Astrocyte of the cerebellum (primary cell): ENCODE results near the gene SELP.

Source experiments
- DNase-seq: peaks from one replicate; pipeline ENCODE4 v3.0.0-alpha.2; 2011; ENCODE audit warnings: low read depth
- H3K4me3 ChIP-seq: 2 replicates; pipeline ENCODE4 v1.5.1; 2011; ENCODE audit warnings: mild to moderate bottlenecking, low read depth, low read length, moderate library complexity
- in situ Hi-C: cut with HindIII; loops from 2 replicates; pipeline ENCODE4 v1.10.0; 2017; ENCODE audit warnings: low sequenced_read_pairs
- TF ChIP-seq, protein P1 (sequence below): IDR thresholded peaks from 2 replicates; pipeline ENCODE4 v1.5.1; 2012; ENCODE audit warnings: low read length, low read depth, moderate library complexity, mild to moderate bottlenecking; ENCODE audit errors: missing control alignments

Gene SELP

DNA sequence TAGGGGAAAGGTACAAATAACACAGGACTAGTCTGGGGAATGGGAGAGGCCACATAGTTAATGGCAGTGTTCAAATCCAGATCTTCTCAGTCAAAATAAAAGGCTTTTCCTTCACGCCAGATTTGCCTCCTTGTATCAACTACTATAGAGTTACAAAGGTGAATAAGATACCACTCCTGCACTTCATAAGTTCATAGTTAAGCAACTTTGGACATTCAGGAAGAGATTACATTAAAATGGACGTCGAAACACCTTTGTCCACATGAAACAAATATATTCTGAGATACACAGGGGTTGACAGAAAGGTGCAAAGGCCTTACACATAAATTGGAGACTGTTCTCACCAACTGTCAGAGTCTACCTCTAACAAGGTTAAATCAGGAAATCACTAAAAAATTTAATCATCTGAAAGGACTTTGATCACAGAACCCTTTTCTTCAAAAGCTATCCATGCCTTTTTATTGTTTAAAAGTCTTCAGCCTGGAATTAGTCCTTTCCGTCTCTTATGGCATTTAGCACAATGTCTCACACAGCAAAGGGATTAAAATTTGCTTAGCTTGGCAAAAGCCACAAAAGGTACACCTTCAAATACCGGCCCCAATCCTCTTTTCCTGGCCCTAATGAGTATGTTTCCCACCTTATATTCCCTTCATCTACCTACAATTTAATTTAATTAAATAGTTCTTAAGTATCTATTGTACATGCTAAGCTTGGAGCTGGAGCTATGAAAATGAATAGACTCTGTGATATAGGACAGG lies 51.8 kb downstream of the SELP start:
- in situ Hi-C loops, result no loop called here
- TF ChIP-seq, protein P1, sequence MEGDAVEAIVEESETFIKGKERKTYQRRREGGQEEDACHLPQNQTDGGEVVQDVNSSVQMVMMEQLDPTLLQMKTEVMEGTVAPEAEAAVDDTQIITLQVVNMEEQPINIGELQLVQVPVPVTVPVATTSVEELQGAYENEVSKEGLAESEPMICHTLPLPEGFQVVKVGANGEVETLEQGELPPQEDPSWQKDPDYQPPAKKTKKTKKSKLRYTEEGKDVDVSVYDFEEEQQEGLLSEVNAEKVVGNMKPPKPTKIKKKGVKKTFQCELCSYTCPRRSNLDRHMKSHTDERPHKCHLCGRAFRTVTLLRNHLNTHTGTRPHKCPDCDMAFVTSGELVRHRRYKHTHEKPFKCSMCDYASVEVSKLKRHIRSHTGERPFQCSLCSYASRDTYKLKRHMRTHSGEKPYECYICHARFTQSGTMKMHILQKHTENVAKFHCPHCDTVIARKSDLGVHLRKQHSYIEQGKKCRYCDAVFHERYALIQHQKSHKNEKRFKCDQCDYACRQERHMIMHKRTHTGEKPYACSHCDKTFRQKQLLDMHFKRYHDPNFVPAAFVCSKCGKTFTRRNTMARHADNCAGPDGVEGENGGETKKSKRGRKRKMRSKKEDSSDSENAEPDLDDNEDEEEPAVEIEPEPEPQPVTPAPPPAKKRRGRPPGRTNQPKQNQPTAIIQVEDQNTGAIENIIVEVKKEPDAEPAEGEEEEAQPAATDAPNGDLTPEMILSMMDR, result no peak
- no peak overlapping the region for H3K4me3 ChIP-seq
- no peak for DNase-seq

DNA sequence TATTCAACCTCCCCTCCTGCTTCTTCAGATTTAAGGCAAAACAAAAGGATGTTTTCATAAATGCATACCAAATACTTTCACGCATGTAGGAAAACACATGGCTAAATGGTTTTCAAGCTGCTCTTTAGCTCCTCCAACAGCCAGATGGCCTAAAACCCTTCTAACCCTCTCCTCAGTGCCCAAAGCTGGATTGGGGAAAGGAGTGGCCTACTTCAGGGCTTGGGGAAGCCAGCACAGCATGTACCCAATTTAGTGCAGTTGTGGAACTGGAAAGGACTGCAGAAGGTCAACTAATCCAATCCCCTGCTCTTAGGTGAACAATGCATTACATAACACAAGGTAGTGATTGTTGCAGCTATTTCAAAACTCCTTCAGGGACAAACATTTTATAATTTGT lies 53.0 kb downstream of the SELP start:
- H3K4me3 ChIP-seq, result no peak overlapping the region
- in situ Hi-C loops, result no loop called here
- TF ChIP-seq, protein P1, result no peak
- DNase-seq, result no peak

DNA sequence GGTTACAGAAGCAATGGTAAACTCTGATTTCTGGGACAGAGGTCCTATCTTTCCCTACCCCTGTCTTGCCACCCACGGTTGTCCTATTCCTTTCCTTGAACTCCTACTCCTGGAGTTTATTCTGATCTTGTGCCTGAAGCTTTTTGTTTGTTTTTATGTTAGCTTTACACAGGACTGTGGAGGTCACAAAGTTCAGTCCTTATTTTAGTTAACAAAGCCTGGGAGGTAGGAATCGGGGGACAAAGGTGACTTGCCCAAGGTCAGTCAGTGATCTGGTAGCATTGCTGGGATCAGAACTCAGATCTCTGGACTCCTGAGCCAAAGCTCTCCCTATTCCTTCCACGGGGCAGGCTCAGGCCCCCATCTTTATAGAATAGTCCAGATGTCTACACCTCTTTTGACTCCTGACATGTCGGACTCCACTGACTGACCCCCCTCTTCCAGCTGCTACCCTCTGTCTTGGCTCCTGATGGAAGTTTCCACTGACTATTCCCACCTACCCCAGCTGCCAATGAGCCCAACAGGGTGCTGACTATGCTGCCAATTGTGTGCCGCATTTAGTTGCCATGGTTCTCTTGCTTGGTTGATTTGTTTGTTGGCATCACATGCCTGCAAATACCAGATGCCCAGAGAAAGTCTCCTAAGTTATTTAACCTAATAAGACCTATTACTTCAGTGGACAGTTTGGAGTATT lies 53.5 kb downstream of the SELP start:
- H3K4me3 ChIP-seq, result no peak overlapping the region
- TF ChIP-seq, protein P1, result no peak
- in situ Hi-C loops, result no loop called here
- DNase-seq, result no peak

DNA sequence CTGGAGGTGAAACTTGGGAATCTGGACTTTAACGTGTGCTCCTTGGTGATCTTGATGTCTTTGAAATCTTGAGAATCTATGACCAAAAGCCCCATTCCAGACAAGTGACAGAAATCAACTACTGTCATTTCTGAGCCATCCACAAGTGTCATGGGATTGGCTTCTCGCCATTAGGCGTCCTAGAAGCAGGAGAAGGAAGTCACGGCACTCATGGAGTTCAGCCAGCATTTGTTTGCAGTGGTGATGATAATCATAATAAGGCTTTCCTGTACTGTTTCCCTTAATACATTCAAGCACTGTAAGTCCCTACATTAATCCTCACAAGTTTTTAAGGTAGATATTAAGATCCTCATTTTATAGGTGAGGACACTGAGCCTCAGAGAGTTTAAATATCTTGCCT lies 55.6 kb downstream of the SELP start:
- TF ChIP-seq, protein P1, result no peak
- in situ Hi-C loops, result no loop called here
- DNase-seq, result no peak
- H3K4me3 ChIP-seq, result no peak overlapping the region

DNA sequence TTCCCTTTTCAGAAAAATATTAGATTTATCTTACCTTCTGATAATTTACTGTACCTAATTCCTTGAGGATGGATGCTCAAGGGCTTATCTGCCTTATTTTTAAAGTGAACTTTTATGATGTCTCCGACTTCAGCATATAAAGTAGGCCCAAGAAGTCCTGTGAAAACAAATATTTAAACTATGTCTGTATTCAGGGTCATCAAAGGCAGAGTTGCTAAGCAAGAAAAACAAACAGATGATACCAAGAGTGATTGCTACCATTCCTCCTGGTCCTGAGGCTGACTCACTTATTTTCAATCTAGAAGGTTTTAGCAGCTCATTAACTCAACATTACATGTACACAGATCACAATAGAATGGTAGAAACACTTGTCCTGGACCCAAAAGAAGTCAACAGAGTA lies 57.7 kb downstream of the SELP start:
- no peak overlapping the region for H3K4me3 ChIP-seq
- no peak for DNase-seq
- in situ Hi-C loops, result no loop called here
- TF ChIP-seq, protein P1, result no peak

DNA sequence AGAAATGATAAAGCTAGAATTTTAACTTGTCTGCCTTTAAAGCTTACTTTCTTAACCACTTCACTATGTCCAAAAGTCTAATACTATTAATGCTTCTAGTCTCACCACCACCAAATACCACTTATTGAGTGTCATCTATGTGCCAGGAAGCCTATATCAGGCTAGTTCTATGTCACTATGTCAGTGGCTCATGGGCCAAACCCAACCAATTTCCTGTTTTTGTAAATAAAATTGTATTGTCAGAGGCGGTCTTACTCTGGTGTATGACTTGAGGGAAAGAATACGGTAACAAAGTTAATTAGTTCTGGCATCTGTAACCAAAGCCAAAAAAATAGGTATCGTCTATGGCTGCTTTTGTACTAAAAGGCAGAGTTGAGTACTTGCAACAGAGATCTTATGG lies 58.5 kb downstream of the SELP start:
- in situ Hi-C loops, result no loop called here
- no peak overlapping the region for H3K4me3 ChIP-seq
- no peak for DNase-seq
- TF ChIP-seq, protein P1, result no peak
